ENCODE results near the gene KRTAP10-1.

The KRTAP10-1 gene

GRCh38 chr21:44530903-44531605, 8.9 kb downstream of the KRTAP10-1 start:
- CTCF ChIA-PET = interaction anchor here (1.4 kb wide), 1 partner anchor 21 kb away, joined by 3 read pairs; no protein-coding TSS in a partner anchor
- no peak for DNase-seq (ENCODE audit: extremely low spot score)

GRCh38 chr21:44530221-44530902, 9.6 kb downstream of the KRTAP10-1 start:
- no peak for DNase-seq (ENCODE audit: extremely low spot score)
- POLR2A ChIA-PET = no interaction called here
- no peak for TF ChIP-seq CTCF (IDR thresholded peaks at IDR 0.05; ENCODE audit: control extremely low read depth, extremely low read depth, low read depth, missing control alignments)
- CTCF ChIA-PET = interaction anchor here (1.4 kb wide), 1 partner anchor 20 kb away, joined by 3 read pairs; no protein-coding TSS in a partner anchor

More at GRCh38 chr21:44530903-44531605, 8.9 kb downstream of the KRTAP10-1 start:
- no peak for TF ChIP-seq CTCF (IDR thresholded peaks at IDR 0.05; ENCODE audit: control extremely low read depth, extremely low read depth, low read depth, missing control alignments)
- POLR2A ChIA-PET = no interaction called here

GRCh38 chr21:44529503-44530125, 10.4 kb downstream of the KRTAP10-1 start:
- TF ChIP-seq CTCF (IDR thresholded peaks at IDR 0.05; ENCODE audit: control extremely low read depth, extremely low read depth, low read depth, missing control alignments) = no peak
- POLR2A ChIA-PET = no interaction called here
- CTCF ChIA-PET = interaction anchor here (1.4 kb wide), 1 partner anchor 19 kb away, joined by 3 read pairs; no protein-coding TSS in a partner anchor
- DNase-seq (ENCODE audit: extremely low spot score) = no peak

- ChIA-PET POLR2A (no interaction called here), CTCF (no interaction called here)
- no peak for TF ChIP-seq CTCF (IDR thresholded peaks at IDR 0.05; ENCODE audit: control extremely low read depth, extremely low read depth, low read depth, missing control alignments)
Measured at GRCh38 chr21:44529011-44529421, 11.0 kb downstream of the KRTAP10-1 start.

GRCh38 chr21:44528634-44528995, 11.4 kb downstream of the KRTAP10-1 start:
- ChIA-PET POLR2A (no interaction called here), CTCF (no interaction called here)
- no peak for TF ChIP-seq CTCF (IDR thresholded peaks at IDR 0.05; ENCODE audit: control extremely low read depth, extremely low read depth, low read depth, missing control alignments)
- DNase-seq (ENCODE audit: extremely low spot score) = no peak

More at GRCh38 chr21:44529011-44529421, 11.0 kb downstream of the KRTAP10-1 start:
- DNase-seq (ENCODE audit: extremely low spot score) = no peak

GRCh38 chr21:44527983-44528633, 11.9 kb downstream of the KRTAP10-1 start:
- ChIA-PET POLR2A (no interaction called here), CTCF (no interaction called here)
- no peak for TF ChIP-seq CTCF (IDR thresholded peaks at IDR 0.05; ENCODE audit: control extremely low read depth, extremely low read depth, low read depth, missing control alignments)
- no peak for DNase-seq (ENCODE audit: extremely low spot score)

Data from GM10248 (cell line).